ENCODE results near the gene PIP5K1B.

DNA sequence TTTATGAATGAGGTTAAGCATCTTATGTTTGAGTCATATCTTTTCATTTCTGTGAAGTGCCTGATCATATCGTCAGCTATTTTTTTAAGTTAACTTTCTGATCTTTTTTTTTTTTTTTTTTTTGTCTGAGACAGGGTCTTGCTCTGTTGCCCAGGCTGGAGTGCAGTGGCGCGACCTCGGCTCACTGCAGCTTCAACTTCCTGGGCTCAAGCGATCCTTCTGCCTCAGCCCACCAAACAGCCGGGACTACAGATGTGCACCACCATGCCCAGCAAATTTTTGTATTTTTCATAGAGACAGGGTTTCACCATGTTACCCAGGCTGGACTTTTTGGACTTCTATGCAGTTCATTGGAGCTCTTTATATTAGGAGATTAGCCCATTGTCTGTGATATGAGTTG, 168.1 kb downstream of the PIP5K1B start:
- TF ChIP-seq, protein P1, sequence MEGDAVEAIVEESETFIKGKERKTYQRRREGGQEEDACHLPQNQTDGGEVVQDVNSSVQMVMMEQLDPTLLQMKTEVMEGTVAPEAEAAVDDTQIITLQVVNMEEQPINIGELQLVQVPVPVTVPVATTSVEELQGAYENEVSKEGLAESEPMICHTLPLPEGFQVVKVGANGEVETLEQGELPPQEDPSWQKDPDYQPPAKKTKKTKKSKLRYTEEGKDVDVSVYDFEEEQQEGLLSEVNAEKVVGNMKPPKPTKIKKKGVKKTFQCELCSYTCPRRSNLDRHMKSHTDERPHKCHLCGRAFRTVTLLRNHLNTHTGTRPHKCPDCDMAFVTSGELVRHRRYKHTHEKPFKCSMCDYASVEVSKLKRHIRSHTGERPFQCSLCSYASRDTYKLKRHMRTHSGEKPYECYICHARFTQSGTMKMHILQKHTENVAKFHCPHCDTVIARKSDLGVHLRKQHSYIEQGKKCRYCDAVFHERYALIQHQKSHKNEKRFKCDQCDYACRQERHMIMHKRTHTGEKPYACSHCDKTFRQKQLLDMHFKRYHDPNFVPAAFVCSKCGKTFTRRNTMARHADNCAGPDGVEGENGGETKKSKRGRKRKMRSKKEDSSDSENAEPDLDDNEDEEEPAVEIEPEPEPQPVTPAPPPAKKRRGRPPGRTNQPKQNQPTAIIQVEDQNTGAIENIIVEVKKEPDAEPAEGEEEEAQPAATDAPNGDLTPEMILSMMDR (IDR thresholded peaks at IDR 0.05; ENCODE audit: borderline replicate concordance, extremely low read depth, low read length, poor library complexity, severe bottlenecking) = no peak
- TF ChIP-seq EZH2 (IDR thresholded peaks at IDR 0.05; ENCODE audit: borderline replicate concordance, low read depth, low read length, severe bottlenecking) = no peak
